NCI-H146 treated with DMSO at 0.1 percent for 48 hours (cell line): ENCODE data around the gene FAM221B.

Experiments used
- DNase-seq: peaks from one replicate; lab custom pipeline; 2025; ENCODE audit not compliant: unreplicated experiment; lab: John Stamatoyannopoulos, UW

FAM221B gene

GRCh38 chr9:35847792-35848572 is 19.4 kb upstream of the FAM221B start:
- no peak for DNase-seq

- DNase-seq, result no peak
These were observed 17.6 kb upstream of the FAM221B start for GRCh38 chr9:35845824-35846771.

- no peak for DNase-seq
These were observed 16.2 kb upstream of the FAM221B start for GRCh38 chr9:35844628-35845270.

GRCh38 chr9:35842795-35843194 is 14.3 kb upstream of the FAM221B start:
- no peak for DNase-seq

- DNase-seq, result no peak
These were observed 13.7 kb upstream of the FAM221B start for GRCh38 chr9:35842020-35842745.

- no peak for DNase-seq
These were observed 13.0 kb upstream of the FAM221B start for GRCh38 chr9:35841645-35841900.

GRCh38 chr9:35840881-35841644 is 12.5 kb upstream of the FAM221B start:
- no peak for DNase-seq

GRCh38 chr9:35839926-35840325 is 11.4 kb upstream of the FAM221B start:
- no peak for DNase-seq

- DNase-seq, result no peak
These were observed 8.1 kb upstream of the FAM221B start for GRCh38 chr9:35836595-35836994.

GRCh38 chr9:35835766-35836165 is 7.2 kb upstream of the FAM221B start:
- DNase-seq, result no peak

- no peak for DNase-seq
These were observed 6.7 kb upstream of the FAM221B start for GRCh38 chr9:35835216-35835632.

GRCh38 chr9:35834260-35835215 is 6.0 kb upstream of the FAM221B start:
- DNase-seq, result no peak

GRCh38 chr9:35832814-35833213 is 4.3 kb upstream of the FAM221B start:
- DNase-seq, result no peak

GRCh38 chr9:35831040-35831439 is 2.5 kb upstream of the FAM221B start:
- no peak for DNase-seq

- no peak for DNase-seq
These were observed 1.2 kb upstream of the FAM221B start for GRCh38 chr9:35829764-35830096.

- DNase-seq, result peak; percentile 85
These were observed 692 bp upstream of the FAM221B start, which contains the start of gene TMEM8B for GRCh38 chr9:35829084-35829763. Gene TMEM8B, plus strand, starts transcription at chr9:35829228. Its CDS starts 220 bp downstream, at chr9:35829448.

- no peak for DNase-seq
These were observed 1.0 kb downstream of the FAM221B start for GRCh38 chr9:35827486-35827885.

- peak; percentile 68 for DNase-seq
These were observed 2.3 kb downstream of the FAM221B start for GRCh38 chr9:35826071-35826701.
